ENCODE data around the gene FAM25A. TPM values are rescaled to one million over a fixed set of nuclear protein-coding genes. Genes with fewer than 3 reads are reported as not detected.
"Not testable (repeated sequence)": the region's sequence is repeated elsewhere in the genome, so short reads cannot be mapped to it uniquely, and the experiment has no call there.

FAM25A gene
- total RNA-seq, 2 experiments from 2014 or later, result not detected

- not testable (repeated sequence) for H3K36me3 Mint-ChIP-seq
These were observed 5.3 kb downstream of the FAM25A start for GRCh38 chr10:87025285-87025958.

GRCh38 chr10:87026747-87027508 lies 6.8 kb downstream of the FAM25A start:
- H3K27ac Mint-ChIP-seq; DNase-seq; CTCF ChIA-PET; H3K27me3 Mint-ChIP-seq; H3K36me3 Mint-ChIP-seq; H3K9me3 Mint-ChIP-seq (ENCODE audit: low read depth); H3K4me3 Mint-ChIP-seq; ATAC-seq: not testable (repeated sequence)
- H3K4me1 Mint-ChIP-seq, result peaks cover 16% of the 10 kb centered on the region

More at GRCh38 chr10:87025285-87025958, 5.3 kb downstream of the FAM25A start:
- H3K9me3 Mint-ChIP-seq (ENCODE audit: low read depth); H3K4me3 Mint-ChIP-seq; H3K27me3 Mint-ChIP-seq: not testable (repeated sequence)
- Mint-ChIP-seq H3K4me1 (peaks cover 16% of the 10 kb centered on the region), H3K27ac (peak overlapping the region; percentile 75)
- CTCF ChIA-PET, result interaction anchor here (0.7 kb wide), 1 partner anchor 1923 kb away, joined by 3 read pairs; no protein-coding TSS in a partner anchor
- DNase-seq (peak; percentile 48), ATAC-seq (peak; percentile 90)

DNA sequence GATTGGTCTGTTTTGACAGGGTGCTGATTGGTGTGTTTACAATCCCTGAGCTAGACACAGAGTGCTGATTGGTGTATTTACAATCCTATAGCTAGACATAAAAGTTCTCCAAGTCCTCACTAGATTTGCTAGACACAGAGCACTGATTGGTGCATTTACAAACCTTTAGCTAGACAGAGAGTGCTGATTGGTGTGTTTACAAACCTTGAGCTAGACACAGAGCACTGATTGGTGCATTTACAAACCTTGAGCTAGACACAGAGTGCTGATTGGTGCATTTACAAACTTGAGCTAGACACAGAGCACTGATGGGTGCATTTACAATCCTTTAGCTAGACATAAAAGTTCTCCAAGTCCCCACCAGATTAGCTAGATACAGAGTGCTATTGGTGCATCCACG lies 10.3 kb downstream of the FAM25A start:
- not testable (repeated sequence) for ATAC-seq

GRCh38 chr10:87030912-87031635 lies 11.0 kb downstream of the FAM25A start:
- DNase-seq, result no peak
- H3K36me3 Mint-ChIP-seq, result no peaks in the 10 kb centered on the region
- no peak for ATAC-seq
- H3K27ac Mint-ChIP-seq, result no peak overlapping the region
- no peaks in the 10 kb centered on the region for H3K9me3 Mint-ChIP-seq (ENCODE audit: low read depth)
- no peak overlapping the region for H3K4me3 Mint-ChIP-seq
- CTCF ChIA-PET, result interaction anchor here (0.7 kb wide), 1 partner anchor 672 kb away, joined by 3 read pairs; no protein-coding TSS in a partner anchor
- H3K4me1 Mint-ChIP-seq, result peaks cover 3% of the 10 kb centered on the region
- H3K27me3 Mint-ChIP-seq, result peaks cover 14% of the 10 kb centered on the region

More for the DNA sequence above, 10.3 kb downstream of the FAM25A start:
- H3K27ac Mint-ChIP-seq; H3K4me1 Mint-ChIP-seq; H3K4me3 Mint-ChIP-seq; H3K9me3 Mint-ChIP-seq (ENCODE audit: low read depth); DNase-seq; H3K36me3 Mint-ChIP-seq; CTCF ChIA-PET: not testable (repeated sequence)
- H3K27me3 Mint-ChIP-seq, result peaks cover 14% of the 10 kb centered on the region

GRCh38 chr10:87036623-87037022 lies 16.5 kb downstream of the FAM25A start:
- no peaks in the 10 kb centered on the region for H3K4me1 Mint-ChIP-seq
- H3K27ac Mint-ChIP-seq, result no peak overlapping the region
- no peaks in the 10 kb centered on the region for H3K36me3 Mint-ChIP-seq
- CTCF ChIA-PET, result no interaction called here
- peak; percentile 36 for ATAC-seq
- H3K9me3 Mint-ChIP-seq (ENCODE audit: low read depth), result no peaks in the 10 kb centered on the region
- DNase-seq, result no peak
- no peak overlapping the region for H3K4me3 Mint-ChIP-seq
- H3K27me3 Mint-ChIP-seq, result peaks cover 14% of the 10 kb centered on the region

DNA sequence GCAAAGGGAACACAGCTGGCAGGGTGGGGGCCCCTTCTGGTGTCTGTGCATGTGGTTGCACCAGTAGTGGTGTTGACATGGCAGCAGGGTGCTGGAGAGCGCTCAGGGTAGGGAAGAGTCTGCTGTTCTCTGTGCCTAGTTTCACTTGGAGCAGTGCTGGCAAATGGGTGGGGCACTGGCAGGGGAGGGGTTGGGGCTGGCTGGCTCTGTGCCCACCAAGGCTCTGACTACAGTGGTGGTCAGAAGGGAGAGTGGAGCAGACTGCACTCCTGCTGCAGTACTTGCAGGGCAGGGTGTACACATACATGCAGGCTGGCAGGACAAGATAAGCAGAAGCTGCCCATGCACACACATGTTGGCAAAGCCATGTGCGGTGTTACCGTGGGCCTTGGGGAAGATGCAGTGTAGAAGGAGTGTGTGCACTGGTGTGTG lies 18.2 kb downstream of the FAM25A start:
- Mint-ChIP-seq H3K36me3 (peaks cover 3% of the 10 kb centered on the region), H3K4me3 (no peak overlapping the region), H3K27me3 (peaks cover 4% of the 10 kb centered on the region), H3K27ac (no peak overlapping the region), H3K9me3 (ENCODE audit: low read depth) (no peaks in the 10 kb centered on the region), H3K4me1 (no peaks in the 10 kb centered on the region)
- no peak for ATAC-seq
- CTCF ChIA-PET, result no interaction called here
- no peak for DNase-seq

- Mint-ChIP-seq H3K27ac (no peak overlapping the region), H3K4me1 (no peaks in the 10 kb centered on the region), H3K27me3 (peaks cover 4% of the 10 kb centered on the region), H3K4me3 (no peak overlapping the region), H3K9me3 (ENCODE audit: low read depth) (no peaks in the 10 kb centered on the region), H3K36me3 (peaks cover 3% of the 10 kb centered on the region)
- ATAC-seq (no peak), DNase-seq (no peak)
- CTCF ChIA-PET, result no interaction called here
These were observed 18.7 kb downstream of the FAM25A start for GRCh38 chr10:87038786-87039185.

- not testable (repeated sequence) for H3K4me1 Mint-ChIP-seq; ATAC-seq; H3K9me3 Mint-ChIP-seq (ENCODE audit: low read depth); H3K4me3 Mint-ChIP-seq; H3K27ac Mint-ChIP-seq; DNase-seq; H3K27me3 Mint-ChIP-seq
- H3K36me3 Mint-ChIP-seq, result peaks cover 15% of the 10 kb centered on the region
- CTCF ChIA-PET, result interaction anchor here (1.3 kb wide), 1 partner anchor 15 kb away, joined by 3 read pairs; no protein-coding TSS in a partner anchor
These were observed 23.5 kb downstream of the FAM25A start for GRCh38 chr10:87043579-87043978.

DNA sequence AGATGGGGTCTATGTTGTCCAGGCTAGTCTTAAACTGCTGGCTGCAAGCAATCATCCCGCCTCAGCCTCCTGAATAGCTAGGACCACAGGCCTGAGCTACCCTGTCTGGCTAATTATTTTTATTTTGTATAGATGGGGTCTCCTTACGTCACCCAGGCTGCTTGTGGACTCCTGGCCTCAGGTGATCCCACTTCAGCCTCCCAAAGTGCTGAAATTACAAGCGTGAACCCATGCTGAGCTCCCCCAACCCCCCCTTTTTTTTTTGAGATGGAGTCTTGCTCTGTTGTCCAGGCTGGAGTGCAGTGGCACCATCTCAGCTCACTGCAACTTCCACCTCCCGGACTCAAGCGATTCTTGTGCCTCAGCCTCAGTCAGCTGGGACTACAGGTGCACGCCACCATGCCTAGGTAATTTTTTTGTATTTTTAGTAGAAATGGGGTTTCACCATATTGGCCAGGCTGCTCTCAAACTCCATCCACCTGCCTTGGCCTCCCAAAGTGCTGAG lies 25.4 kb downstream of the FAM25A start:
- DNase-seq (no peak), ATAC-seq (no peak)
- H3K36me3 Mint-ChIP-seq, result peaks cover 20% of the 10 kb centered on the region
- CTCF ChIA-PET, result no interaction called here
- H3K9me3 Mint-ChIP-seq (ENCODE audit: low read depth), result no peaks in the 10 kb centered on the region
- H3K27ac Mint-ChIP-seq, result no peak overlapping the region
- no peak overlapping the region for H3K4me3 Mint-ChIP-seq
- no peaks in the 10 kb centered on the region for H3K27me3 Mint-ChIP-seq
- no peaks in the 10 kb centered on the region for H3K4me1 Mint-ChIP-seq

GRCh38 chr10:87053111-87053510 lies 33.0 kb downstream of the FAM25A start:
- Mint-ChIP-seq H3K27ac (no peak overlapping the region), H3K4me1 (no peaks in the 10 kb centered on the region), H3K36me3 (peaks cover 31% of the 10 kb centered on the region), H3K9me3 (ENCODE audit: low read depth) (no peaks in the 10 kb centered on the region), H3K4me3 (no peak overlapping the region), H3K27me3 (no peaks in the 10 kb centered on the region)
- DNase-seq, result no peak
- no peak for ATAC-seq
- CTCF ChIA-PET, result interaction anchor here (0.5 to 0.8 kb wide), 2 partner anchors 13 to 114 kb away, joined by 4 read pairs; no protein-coding TSS in a partner anchor

GRCh38 chr10:87053577-87054181 lies 33.6 kb downstream of the FAM25A start:
- Mint-ChIP-seq H3K36me3 (peaks cover 33% of the 10 kb centered on the region), H3K27me3 (no peaks in the 10 kb centered on the region), H3K9me3 (ENCODE audit: low read depth) (no peaks in the 10 kb centered on the region), H3K4me3 (no peak overlapping the region), H3K4me1 (no peaks in the 10 kb centered on the region), H3K27ac (no peak overlapping the region)
- DNase-seq, result no peak
- no peak for ATAC-seq
- CTCF ChIA-PET, result interaction anchor here (0.5 to 0.8 kb wide), 2 partner anchors 14 to 115 kb away, joined by 4 read pairs; no protein-coding TSS in a partner anchor

- peak; percentile 64 for ATAC-seq
- Mint-ChIP-seq H3K4me3 (no peak overlapping the region), H3K4me1 (no peaks in the 10 kb centered on the region), H3K9me3 (ENCODE audit: low read depth) (no peaks in the 10 kb centered on the region), H3K27me3 (no peaks in the 10 kb centered on the region), H3K36me3 (peaks cover 37% of the 10 kb centered on the region), H3K27ac (no peak overlapping the region)
- CTCF ChIA-PET, result no interaction called here
- no peak for DNase-seq
These were observed 34.5 kb downstream of the FAM25A start for GRCh38 chr10:87054373-87055295.
